ENCODE measurements around the gene LENG1.

- TF ChIP-seq CTCF (IDR thresholded peaks at IDR 0.05) (no peak), POLR2A (IDR thresholded peaks at IDR 0.05) (no peak), POLR2AphosphoS5 (IDR thresholded peaks at IDR 0.05) (no peak), EP300 (IDR thresholded peaks at IDR 0.05) (no peak)
These were observed 46.7 kb upstream of the LENG1 start for GRCh38 chr19:54206030-54206830.
